Esophagus squamous epithelium (tissue), 4 donors: Measurements from ENCODE around the gene UNCX.

Experiments
- POLR2A ChIP-seq, 4 donors: fragments of 450-650 bp; IDR thresholded peaks; one replicate each; pipeline ENCODE4 v1.6.1; 2017; ENCODE audit warnings: antibody characterized with exemption in 4 of 4, mild to moderate bottlenecking in 4 of 4, moderate library complexity in 3 of 4
- TF ChIP-seq, protein P1 (sequence below), 6 experiments: fragments of 450-650 bp in 4 of 6; fragments of 200-600 bp in 2 of 6; sonication (generic) in 2 of 6; IDR thresholded peaks; one replicate each; pipeline ENCODE4 v1.5.1; 2016 to 2019; ENCODE audit warnings: antibody characterized with exemption in 6 of 6, mild to moderate bottlenecking in 4 of 6, moderate library complexity in 4 of 6

DNA sequence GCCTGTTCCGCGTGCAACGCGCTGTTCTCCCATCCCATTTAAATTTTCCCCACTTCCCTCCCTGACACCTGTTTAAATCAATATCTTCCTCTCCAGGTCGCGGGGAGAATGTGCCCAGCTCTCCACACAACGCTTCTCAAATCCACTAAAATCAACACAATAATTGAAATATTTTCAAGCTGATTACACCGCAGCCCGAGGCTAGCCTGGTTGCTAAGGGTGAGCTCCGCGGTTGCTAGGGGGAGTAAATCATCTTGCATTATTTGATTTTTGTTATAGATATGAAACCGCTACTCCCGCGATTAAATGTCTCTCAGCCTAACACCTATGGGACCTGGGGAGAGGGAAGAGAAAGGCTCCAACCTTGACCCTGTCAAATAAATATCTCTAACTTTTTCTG is 36.2 kb downstream of the UNCX start:
- TF ChIP-seq, protein P1, sequence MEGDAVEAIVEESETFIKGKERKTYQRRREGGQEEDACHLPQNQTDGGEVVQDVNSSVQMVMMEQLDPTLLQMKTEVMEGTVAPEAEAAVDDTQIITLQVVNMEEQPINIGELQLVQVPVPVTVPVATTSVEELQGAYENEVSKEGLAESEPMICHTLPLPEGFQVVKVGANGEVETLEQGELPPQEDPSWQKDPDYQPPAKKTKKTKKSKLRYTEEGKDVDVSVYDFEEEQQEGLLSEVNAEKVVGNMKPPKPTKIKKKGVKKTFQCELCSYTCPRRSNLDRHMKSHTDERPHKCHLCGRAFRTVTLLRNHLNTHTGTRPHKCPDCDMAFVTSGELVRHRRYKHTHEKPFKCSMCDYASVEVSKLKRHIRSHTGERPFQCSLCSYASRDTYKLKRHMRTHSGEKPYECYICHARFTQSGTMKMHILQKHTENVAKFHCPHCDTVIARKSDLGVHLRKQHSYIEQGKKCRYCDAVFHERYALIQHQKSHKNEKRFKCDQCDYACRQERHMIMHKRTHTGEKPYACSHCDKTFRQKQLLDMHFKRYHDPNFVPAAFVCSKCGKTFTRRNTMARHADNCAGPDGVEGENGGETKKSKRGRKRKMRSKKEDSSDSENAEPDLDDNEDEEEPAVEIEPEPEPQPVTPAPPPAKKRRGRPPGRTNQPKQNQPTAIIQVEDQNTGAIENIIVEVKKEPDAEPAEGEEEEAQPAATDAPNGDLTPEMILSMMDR (IDR thresholded peaks at IDR 0.05), result no peak
- TF ChIP-seq POLR2A (IDR thresholded peaks at IDR 0.05), result no peak
